DMS 273 (cell line): ENCODE data around the gene DMGDH.
"Not testable (repeated sequence)": the region's sequence is repeated elsewhere in the genome, so short reads cannot be mapped to it uniquely, and the experiment has no call there.

Source experiments
- DNase-seq: peaks from one replicate; lab custom pipeline; 2025; ENCODE audit not compliant: unreplicated experiment; lab: John Stamatoyannopoulos, UW

Gene DMGDH

GRCh38 chr5:79020861-79021561 is 48.5 kb downstream of the DMGDH start:
- peak; percentile 84 for DNase-seq

DNA sequence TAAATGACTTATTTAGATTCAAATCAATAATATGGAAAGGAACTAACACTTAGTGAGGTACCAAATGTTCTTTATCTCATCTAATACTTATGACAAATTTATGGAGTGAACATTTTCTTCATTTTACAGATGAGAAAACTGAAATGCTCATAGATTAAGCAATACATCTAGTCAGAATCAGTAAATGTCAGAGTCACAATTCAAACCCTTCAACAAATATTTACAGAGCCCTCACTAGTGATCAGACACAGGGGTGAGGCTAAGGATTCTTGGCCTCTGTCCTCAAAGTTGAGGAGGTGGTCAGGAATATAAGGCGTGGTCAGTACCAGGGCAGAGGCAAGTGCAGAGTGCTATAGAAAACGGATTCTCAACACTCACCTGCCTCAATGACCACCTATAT is 54.8 kb downstream of the DMGDH start:
- no peak for DNase-seq

GRCh38 chr5:79011869-79012268 is 57.6 kb downstream of the DMGDH start:
- DNase-seq = no peak

DNA sequence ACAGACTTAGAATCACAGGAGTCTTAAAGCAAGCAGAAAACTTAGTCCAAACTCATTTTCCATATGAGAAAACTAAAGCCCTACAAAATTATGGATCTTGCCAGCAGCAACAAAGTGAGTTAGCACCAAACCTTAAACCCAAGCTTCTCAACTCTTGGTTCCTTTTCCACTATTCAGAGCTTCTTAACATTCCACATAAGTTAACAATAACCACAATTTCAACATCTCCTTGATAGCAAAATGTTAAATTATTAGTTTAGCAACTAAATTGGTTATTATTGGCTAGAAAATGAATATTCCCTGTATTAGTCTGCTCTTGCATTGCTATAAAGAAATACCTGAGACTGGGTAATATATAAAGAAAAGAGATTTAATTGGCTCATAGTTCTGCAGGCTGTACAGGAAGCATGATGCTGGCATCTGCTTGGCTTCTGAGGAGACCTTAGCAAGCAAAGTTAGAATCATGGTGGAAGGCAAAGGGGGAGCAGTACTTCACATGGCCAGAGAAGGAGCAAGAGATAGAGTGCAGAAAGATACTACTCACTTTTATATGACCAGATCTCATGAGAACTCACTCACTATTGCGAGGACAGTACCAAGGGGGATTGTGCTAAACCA is 58.1 kb downstream of the DMGDH start:
- DNase-seq = peak; percentile 14

DNA sequence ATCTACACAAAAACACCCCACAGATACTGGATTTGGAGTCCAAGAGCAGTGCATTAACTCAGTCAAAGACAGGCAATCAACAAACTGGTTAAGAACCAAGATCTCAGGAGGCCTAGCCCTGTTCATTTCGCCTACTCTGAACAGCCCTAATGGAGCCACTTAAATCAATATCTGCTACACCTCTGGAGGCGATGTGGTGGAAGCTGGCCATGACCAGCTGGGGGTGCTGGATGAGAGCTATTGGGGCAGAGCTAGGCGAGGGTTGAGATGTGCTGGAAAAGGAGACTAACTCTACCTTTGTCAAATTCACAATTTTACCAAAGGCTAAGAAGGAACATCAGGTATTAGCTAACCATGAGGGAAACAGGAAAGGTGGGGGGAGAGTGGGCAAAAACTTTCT is 61.1 kb downstream of the DMGDH start:
- DNase-seq = peak; percentile 6

DNA sequence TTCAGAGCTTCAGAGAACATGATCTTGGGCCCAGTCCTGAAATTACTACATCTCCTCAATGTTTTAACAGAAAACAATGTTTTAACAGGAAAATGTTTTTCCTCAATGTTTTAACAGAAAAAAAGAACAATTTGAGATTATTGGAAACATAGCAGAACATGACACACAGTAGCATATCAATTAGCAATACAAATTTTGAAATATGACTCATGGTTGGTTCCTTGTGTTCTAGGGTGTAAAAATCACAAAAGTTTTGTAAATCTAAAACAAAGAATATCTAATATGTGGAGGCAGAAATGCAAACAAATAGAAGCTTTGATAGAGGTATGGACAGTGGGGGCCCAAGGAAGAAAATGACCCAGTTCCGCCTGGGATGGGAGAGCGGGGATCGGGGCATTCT is 61.6 kb downstream of the DMGDH start:
- DNase-seq = no peak

GRCh38 chr5:79005936-79006631 is 63.4 kb downstream of the DMGDH start:
- no peak for DNase-seq

DNA sequence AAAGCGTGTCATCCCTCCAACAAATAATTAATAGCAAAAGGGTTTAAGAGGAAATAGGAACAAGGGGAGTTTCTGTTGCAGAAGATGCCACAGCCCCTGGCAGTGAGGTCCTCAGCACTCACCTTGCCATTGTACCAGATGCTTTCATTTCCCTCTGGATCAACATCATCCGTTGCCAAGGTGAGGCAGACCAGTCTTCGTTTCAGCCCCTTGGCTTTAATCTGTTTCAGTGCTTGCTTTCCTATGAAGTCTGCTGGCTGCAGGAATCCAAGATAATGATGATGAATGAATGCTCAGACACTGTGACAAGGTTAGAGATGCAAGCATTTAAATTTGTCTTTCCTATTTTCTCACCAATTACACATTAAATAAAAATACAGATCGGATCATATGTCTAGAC is 64.3 kb downstream of the DMGDH start:
- no peak for DNase-seq

GRCh38 chr5:79002374-79002773 is 67.1 kb downstream of the DMGDH start:
- DNase-seq = no peak

DNA sequence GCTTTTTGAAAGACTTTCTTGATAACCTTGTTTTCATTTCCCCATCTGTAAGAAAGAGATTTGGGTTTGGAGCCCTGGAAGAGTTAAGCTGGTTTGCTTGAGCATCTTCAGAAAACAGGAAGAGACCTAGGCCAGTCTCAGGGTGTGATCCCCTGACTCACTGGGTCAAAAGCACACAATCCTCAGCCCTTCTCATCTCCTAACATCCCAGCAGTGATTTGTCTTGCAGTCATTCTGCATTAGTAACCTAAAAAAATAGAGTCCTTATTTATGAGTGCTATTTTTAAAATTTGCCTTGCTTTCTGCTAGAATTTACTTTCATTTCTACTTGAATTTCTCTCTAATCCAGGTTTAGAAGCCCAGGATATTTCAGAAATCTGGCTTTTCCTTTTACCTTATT is 68.0 kb downstream of the DMGDH start:
- no peak for DNase-seq

DNA sequence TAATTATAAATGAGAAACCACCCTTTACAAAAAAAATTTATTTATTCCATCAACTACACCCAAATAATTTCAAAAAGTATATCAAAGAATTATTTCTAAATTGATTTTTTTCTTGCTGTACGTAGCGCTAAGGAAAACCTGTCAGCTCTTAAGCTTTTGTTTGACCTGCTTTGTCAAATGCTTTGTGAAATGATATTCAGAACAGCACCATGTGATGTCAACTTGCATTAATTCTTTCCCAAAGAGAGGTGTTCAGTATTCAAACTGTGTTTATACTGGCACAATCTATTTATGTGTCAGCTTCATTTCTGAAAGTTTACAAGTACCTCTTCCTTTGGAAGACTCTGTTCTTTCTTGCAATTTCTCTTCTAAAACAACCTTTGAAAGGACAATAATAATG is 72.4 kb downstream of the DMGDH start:
- DNase-seq = no peak

DNA sequence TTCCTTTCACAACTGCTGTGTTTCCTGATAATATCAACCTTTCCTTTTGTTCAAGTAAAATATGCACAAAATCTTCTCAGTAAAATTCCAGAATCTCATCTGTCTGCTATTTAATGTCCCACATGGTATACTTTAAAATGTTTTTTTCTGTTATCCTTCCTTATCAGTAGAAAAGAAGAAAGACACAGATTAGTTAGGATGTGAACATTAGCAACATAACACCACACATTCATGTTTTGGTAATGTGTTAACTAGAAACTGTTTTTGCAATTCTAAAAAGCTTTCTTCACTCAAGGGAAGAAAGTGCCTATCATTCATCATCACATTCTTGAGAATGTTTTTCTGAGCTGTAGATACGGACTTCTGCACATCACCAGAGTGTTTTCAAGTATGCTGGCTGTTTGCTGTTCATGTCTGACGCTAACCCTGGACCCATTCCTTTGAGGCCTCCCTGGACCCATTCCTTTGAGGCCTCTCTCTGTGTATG is 73.9 kb downstream of the DMGDH start:
- DNase-seq = no peak

- DNase-seq = no peak
Observed at GRCh38 chr5:78993165-78993564, 76.3 kb downstream of the DMGDH start.

GRCh38 chr5:78992146-78992545 is 77.3 kb downstream of the DMGDH start:
- DNase-seq = no peak

- no peak for DNase-seq
Observed at GRCh38 chr5:78989080-78989479, 80.4 kb downstream of the DMGDH start.

GRCh38 chr5:78985725-78986223 is 83.7 kb downstream of the DMGDH start:
- peak; percentile 64 for DNase-seq

DNA sequence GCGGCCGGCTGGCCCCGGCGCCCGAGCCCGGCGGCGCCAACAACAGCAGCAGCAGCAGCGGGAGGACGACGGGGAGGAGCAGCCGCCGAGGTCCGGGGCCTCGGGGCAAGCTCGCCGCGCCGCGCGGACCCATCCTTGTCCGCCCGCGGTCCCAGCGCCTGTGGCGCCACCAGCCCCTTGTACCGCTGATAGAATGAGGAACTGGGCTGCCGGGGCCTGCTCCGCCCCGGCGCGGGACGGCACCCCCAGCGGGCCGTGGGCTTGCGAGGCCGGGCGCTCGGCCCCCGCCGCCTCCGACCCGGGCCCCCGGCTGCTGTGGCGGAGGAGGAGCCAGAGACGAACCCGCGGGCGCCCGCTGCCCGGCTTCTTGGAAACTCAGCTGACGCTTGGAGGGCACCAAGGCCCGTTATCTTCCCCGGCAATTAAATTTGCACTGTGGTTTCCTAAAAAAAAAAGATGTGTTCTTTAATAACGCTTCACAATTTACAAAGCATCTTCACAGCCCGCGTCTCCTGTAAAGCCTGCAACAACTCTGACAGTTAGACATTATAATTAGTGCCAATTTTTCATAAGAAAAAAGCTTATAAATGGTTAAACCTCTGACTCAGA is 84.3 kb downstream of the DMGDH start, which contains the start of gene ARSB:
Gene ARSB, minus strand, starts transcription at position 195 of the 609 bp plus-strand sequence. Its CDS starts 62 bp downstream, at position 133.
- DNase-seq = peak; percentile 87

DNA sequence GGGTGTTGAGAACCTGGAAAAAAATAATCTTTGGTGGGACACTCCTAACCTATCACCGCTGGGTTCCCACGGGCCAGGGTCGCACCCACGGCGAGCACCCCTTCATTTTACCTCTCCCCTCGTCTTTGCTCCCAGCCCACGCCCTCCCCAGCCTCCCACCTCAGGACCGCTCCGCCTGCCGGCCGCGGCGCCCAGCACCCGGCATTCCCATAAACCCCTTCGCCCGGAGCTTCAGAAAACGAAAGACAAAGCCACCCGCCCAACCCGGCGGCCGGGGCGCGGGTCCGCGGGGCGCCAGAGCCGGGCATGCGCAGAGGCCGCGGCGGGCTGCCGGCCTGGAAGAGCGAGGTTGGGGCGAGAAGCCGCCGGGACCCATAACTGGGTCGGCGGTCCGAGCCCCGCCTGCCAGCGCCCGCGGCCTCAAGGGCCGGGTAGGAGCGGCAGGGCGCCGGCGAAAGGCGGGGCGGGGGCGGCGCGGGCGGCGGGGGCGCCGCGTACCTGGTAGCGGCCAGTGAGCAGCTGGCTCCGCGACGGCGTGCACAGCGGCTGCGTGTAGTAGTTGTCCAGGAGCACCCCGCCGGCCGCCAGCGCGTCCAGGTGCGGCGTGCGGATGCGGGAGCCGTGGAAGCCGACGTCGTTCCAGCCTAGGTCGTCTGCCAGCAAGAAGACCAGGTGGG is 84.9 kb downstream of the DMGDH start:
- DNase-seq = peak; percentile 96

DNA sequence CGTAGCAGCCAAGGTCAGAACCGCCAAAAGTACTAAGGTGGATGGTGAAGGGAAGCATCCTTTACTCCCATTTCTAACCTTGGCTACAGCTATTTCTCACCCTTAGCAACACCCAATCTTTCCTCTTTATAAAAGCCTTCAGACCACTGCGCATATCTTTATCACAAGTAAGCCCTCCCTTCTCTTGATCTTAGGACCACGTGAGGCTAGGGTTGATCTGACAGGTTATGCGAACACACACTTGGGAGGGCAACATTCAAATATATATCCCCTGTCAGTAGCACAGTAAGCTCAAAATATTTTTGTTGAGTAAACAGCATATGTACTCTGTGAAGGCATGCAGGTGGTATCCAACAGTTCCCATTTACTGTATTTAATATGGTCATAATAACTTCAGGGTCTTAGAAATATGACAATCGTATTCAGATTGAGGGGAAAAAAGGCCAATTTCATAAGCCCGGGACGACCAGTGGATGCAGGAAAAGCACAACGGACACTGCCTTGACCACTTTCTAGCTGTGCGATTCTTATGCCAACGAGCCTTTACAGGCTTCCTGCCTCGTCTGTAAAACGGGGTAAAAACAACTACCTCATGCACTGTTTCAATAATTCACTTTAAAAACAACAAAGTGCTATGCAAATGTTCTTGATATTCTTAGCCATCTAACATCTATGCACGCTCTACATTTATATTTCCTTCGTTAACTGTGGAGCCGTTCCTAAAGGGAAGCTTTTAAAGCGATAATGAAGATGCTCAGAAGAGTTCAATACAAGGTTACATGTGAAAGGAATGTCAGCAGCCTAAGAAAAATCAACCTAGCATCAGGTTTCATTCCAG is 85.7 kb downstream of the DMGDH start:
- peak; percentile 16 for DNase-seq

- DNase-seq = not testable (repeated sequence)
Observed at GRCh38 chr5:78983194-78983593, 86.3 kb downstream of the DMGDH start.
